ENCODE measurements around the gene GALNT18. TPM values are rescaled to one million over a fixed set of nuclear protein-coding genes. Genes with fewer than 3 reads are reported as not detected.

The GALNT18 gene
- total RNA-seq, 2 donors from 2014 or later, result 28.2 to 57.8 TPM

DNA sequence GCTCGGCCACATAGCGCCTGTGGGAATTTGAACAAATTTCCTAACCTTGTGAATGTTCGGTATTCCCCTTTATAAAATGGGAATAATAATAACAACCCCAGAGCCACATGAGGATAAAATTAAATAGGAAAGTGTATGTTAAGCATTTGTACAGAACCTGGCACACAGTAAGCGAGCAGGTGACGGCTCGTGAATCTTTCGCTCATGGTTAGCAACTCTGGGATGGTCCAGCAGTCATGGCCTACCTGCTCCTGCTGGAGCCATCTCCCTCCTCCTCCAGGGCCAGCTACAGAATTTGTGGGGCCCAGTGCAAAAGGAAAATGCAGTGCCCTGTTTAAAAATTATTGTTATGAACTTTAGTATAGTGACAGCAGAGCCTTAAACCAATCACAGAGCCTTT is 180.3 kb downstream of the GALNT18 start:
- H3K4me3 ChIP-seq, result no peak overlapping the region
- H3K36me3 ChIP-seq, result no peaks in the 10 kb centered on the region
- H3K4me1 ChIP-seq (ENCODE audit: control insufficient read depth in 1 of 2, low read depth in 2 of 2), result peaks cover 0 to 26% of the 10 kb centered on the region in 2 donors
- ATAC-seq (ENCODE audit: insufficient number of reproducible peaks, low FRiP score, low read depth) (no peak), DNase-seq (ENCODE audit: low spot score) (no peak)
- H3K27me3 ChIP-seq (replicated peaks; ENCODE audit: insufficient read depth), result no peaks in the 10 kb centered on the region
- no peak overlapping the region for H3K27ac ChIP-seq
- H3K9me3 ChIP-seq, result no peaks in the 10 kb centered on the region
- TF ChIP-seq, protein P1, sequence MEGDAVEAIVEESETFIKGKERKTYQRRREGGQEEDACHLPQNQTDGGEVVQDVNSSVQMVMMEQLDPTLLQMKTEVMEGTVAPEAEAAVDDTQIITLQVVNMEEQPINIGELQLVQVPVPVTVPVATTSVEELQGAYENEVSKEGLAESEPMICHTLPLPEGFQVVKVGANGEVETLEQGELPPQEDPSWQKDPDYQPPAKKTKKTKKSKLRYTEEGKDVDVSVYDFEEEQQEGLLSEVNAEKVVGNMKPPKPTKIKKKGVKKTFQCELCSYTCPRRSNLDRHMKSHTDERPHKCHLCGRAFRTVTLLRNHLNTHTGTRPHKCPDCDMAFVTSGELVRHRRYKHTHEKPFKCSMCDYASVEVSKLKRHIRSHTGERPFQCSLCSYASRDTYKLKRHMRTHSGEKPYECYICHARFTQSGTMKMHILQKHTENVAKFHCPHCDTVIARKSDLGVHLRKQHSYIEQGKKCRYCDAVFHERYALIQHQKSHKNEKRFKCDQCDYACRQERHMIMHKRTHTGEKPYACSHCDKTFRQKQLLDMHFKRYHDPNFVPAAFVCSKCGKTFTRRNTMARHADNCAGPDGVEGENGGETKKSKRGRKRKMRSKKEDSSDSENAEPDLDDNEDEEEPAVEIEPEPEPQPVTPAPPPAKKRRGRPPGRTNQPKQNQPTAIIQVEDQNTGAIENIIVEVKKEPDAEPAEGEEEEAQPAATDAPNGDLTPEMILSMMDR (IDR thresholded peaks at IDR 0.05), result no peak

- H3K27me3 ChIP-seq (replicated peaks; ENCODE audit: insufficient read depth), result no peaks in the 10 kb centered on the region
- ATAC-seq (ENCODE audit: insufficient number of reproducible peaks, low FRiP score, low read depth) (no peak), DNase-seq (ENCODE audit: low spot score) (no peak)
- H3K36me3 ChIP-seq, result no peaks in the 10 kb centered on the region
- H3K9me3 ChIP-seq, result no peaks in the 10 kb centered on the region
- no peak overlapping the region for H3K27ac ChIP-seq
- peaks cover 0 to 26% of the 10 kb centered on the region in 2 donors for H3K4me1 ChIP-seq (ENCODE audit: control insufficient read depth in 1 of 2, low read depth in 2 of 2)
- TF ChIP-seq, protein P1 (IDR thresholded peaks at IDR 0.05), result no peak
- no peak overlapping the region for H3K4me3 ChIP-seq
Measured at GRCh38 chr11:11441091-11441490, 180.7 kb downstream of the GALNT18 start.

DNA sequence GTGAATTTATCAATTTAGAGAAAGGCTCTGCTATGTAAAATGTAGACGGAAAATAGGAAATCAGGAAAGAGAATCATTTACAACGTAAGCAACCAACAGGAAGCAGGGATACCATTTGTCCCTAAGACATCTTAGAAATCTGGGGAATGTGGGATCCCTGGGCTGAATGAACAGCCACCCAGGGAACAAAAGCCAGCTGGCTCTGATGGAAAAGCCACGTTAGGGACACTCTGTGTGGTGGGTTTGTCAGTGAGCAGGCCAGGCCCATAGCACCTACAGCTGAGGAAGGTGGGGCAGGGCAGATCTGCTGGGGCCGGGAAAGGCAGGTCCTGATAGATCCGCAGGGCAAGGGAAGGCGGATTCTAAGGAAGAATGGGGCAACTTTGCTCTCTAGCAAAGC is 181.7 kb downstream of the GALNT18 start:
- ATAC-seq (ENCODE audit: insufficient number of reproducible peaks, low FRiP score, low read depth) (no peak), DNase-seq (ENCODE audit: low spot score) (no peak)
- peaks cover 0 to 20% of the 10 kb centered on the region in 2 donors for H3K4me1 ChIP-seq (ENCODE audit: control insufficient read depth in 1 of 2, low read depth in 2 of 2)
- TF ChIP-seq, protein P1 (IDR thresholded peaks at IDR 0.05), result no peak
- H3K36me3 ChIP-seq, result no peaks in the 10 kb centered on the region
- no peaks in the 10 kb centered on the region for H3K27me3 ChIP-seq (replicated peaks; ENCODE audit: insufficient read depth)
- no peak overlapping the region for H3K4me3 ChIP-seq
- H3K27ac ChIP-seq, result no peak overlapping the region
- no peaks in the 10 kb centered on the region for H3K9me3 ChIP-seq

- no peaks in the 10 kb centered on the region for H3K9me3 ChIP-seq
- no peak for DNase-seq (ENCODE audit: low spot score)
- H3K4me1 ChIP-seq (ENCODE audit: control insufficient read depth in 1 of 2, low read depth in 2 of 2), result peaks cover 0 to 14% of the 10 kb centered on the region in 2 donors
- no peaks in the 10 kb centered on the region for H3K27me3 ChIP-seq (replicated peaks; ENCODE audit: insufficient read depth)
- H3K27ac ChIP-seq, result no peak overlapping the region
- TF ChIP-seq, protein P1 (IDR thresholded peaks at IDR 0.05), result no peak
- no peak for ATAC-seq (ENCODE audit: insufficient number of reproducible peaks, low FRiP score, low read depth)
- no peaks in the 10 kb centered on the region for H3K36me3 ChIP-seq
- no peak overlapping the region for H3K4me3 ChIP-seq
Measured at GRCh38 chr11:11439591-11439990, 182.2 kb downstream of the GALNT18 start.

- Histone ChIP-seq H3K4me1 (ENCODE audit: control insufficient read depth in 1 of 2, low read depth in 2 of 2) (no peaks in the 10 kb centered on the region), H3K27ac (no peak overlapping the region), H3K4me3 (no peak overlapping the region), H3K9me3 (no peaks in the 10 kb centered on the region), H3K36me3 (no peaks in the 10 kb centered on the region), H3K27me3 (replicated peaks; ENCODE audit: insufficient read depth) (no peaks in the 10 kb centered on the region)
- DNase-seq (ENCODE audit: low spot score) (no peak), ATAC-seq (ENCODE audit: insufficient number of reproducible peaks, low FRiP score, low read depth) (no peak)
- TF ChIP-seq, protein P1 (IDR thresholded peaks at IDR 0.05), result no peak
Measured at GRCh38 chr11:11436715-11437313, 185.0 kb downstream of the GALNT18 start.
